Mucosa of gallbladder (tissue), 1 donor: Measurements from ENCODE around the gene ZSCAN26. TPM values are rescaled to one million over a fixed set of nuclear protein-coding genes. Genes with fewer than 3 reads are reported as not detected.

Experiments used
- DNase-seq: peaks from one replicate; pipeline ENCODE4 v3.0.0-alpha.2; 2020; ENCODE audit warnings: low spot score
- total RNA-seq: library from RNA; stranded (reverse); gene quantifications from one replicate; pipeline ENCODE4 v1.2.1, GENCODE V29; 2021
- donor health status: DM: no; HTN: no; CAD: no.

ZSCAN26 gene
- 17.2 TPM for total RNA-seq

DNA sequence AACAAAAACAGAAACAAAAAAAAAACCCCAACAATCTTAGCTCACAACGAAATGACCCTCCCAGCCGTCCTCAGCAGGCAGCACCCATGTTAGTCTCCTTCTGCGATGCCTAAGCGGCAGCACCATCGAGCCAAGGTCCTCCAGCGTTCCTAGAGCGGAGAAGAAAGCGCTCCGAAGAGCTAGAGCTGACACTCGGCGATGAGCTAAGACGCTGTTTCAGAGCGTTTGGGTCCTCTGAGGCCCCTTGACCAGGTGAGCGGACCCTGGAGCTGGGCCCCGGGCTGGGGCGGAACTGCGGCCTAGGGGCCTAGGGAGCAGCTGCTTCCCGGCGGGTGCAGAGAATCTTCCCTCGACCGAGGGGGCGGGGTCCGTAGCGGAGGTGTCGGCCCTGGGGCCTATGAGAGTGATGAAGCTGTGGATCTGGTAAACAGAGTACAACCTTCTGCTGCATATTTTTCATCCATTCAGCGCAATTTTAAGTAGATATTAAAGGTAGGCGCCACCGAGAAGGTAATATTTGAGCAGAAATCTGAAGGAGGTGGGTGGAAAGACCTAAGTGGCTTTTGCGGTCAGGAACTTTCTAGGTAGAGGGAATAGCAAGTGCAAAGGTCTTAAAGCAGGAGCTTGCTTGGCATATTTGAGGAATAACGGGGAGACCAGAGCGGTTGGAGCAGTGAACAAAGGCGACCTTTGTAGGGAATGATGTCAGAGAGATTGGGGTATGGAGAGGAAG, at the start of gene ZSCAN26:
Gene ZSCAN26 (plus strand): TSS at position 182 of the 733 bp plus-strand sequence. CDS start 4,777 bp downstream, outside the sequence.
- DNase-seq: peak; percentile 88

DNA sequence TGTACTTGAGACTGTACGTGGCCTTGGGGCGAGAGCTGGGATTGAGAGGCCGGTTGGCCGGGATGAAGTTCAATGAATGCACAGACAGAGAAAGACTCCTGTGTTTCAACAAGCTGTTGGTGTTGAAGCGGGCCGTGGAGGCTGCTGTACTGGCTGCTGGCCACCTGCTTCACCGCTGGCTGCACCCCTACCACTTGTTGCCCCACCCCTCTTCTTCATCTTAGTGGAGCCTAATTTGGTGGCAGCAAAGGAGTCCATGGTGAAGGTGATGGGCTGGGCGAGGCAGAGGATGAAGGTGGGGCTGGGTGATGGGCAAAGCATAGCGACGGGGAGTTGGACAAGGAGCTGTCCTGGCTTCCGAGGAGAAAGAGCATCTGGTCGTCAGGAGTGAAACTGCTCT, 49.1 kb upstream of the ZSCAN26 start:
- no peak for DNase-seq

DNA sequence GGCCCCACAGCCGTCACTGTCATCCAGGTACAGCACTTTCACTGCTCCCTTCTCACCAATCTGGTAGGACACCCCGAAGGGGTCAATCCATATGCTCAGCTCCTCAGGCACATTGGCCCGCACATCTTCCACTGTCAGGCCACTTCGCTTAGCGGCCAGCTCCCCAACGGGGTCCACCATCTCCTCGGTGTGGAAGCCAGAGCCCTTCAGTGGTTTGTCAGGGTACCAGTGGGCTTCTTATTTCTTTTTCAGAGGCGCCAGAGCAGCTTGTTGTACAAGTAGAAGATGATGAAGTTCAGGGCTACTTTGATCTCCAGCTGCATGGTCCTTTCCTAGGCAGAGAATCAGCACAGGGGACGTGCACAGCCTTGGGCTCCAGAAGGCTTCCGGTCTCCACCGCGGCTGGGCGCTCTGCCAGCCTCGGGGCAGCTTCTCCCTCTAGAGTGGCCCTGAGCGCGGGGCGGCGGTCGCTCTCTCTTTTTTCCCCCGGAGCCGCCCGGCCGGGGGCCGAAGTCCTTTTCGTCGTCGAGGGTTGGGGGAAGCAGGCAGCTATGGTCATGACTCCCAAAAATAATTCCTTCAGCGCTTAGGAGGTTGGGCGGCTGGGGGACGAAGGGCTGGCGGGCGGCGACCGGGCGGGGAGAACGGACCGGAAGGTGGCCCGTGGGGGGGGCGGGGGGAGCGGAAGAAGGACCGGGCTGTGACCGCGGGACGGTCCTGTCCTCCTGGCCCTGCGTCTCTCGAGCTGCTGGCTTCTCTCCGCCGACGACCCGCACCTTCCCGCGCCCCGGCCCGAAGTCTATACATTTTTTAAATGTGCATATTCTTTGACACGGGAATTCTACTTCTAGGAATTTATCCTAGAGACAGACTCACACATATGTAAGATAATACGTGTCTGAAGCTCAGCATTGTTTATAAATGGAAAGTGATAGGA, 48.4 kb upstream of the ZSCAN26 start:
- DNase-seq: peak; percentile 53

DNA sequence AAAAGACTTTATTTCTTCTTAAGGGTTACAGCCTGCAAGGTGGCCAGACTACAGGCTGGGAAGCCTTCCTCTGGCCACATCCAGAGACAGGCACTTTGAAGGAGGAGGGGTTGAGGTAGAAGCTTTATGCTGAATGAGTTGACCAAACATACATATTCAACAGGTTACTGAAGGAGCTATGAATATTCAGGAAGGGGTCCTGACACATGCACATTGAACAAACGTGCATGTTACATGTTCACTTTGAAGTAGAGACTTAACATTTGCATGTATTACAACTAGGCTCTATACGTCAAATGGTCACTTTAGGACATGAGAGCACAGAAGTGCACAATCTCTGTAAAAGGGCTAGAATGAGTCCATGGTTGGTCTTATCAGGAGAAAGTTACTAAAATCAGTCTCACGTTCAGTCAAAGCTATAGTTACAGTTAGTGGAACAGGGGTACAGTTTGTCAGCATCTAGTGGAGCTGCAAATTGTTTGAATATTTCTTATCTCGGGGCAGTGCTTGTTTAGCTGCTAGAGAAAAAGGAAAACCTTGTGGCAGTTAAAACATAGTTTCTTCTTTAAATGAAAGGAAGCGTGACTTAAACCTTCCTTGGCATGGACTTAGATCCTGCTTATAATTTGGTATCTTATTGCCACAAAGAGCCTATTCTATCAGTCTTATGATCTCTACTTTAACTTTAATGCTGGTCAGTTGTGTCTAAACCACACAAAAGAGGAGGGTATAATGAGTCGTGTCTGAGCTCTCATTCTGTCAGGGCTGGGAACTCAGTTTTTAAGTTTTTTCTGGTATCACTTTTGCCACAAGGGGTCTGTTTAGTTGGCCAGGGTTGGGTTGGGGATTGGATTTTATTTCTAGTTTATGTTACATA, 46.4 kb upstream of the ZSCAN26 start:
- no peak for DNase-seq

DNA sequence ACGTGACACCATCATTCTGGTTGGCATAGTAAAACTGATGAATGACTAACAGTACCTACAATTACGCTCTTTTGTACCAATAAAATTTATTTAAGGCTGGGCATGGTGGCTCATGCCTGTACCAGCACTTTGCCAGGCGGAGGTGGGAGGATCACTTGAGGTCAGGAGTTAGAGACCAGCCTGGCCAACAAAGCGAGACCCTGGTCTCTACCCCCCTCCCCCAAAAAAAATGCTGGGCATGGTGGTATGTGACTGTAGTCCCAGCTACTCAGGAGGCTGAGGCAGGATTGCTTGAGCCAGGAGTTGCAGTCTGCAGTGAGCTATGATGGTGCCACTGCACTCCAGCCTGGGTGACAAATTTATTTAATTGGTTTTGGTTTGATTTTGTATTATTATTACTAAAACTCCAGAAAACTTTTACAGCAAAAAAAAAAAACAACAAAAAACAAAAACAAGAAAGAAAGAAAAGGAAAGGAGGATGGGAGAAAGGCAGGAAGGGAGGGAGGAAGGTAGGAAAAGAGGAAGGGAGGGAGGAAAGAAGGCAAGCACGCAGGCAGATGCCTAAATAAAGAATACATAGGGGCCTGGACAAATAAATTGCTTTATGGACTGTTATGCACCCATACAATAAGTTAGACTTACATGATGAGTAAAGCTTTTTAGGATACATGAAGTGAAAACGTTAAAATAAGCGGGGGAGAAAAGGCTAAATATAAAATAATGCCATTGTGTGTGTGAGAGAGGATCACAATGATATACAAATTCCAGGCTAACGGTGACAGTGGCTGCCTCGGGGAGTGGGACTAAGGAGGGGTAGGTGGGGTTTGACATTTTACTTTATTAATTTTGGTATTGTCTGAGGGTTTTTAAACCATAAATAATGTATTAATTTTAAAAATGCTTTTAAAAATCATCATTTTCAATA, 42.5 kb upstream of the ZSCAN26 start:
- DNase-seq: no peak

DNA sequence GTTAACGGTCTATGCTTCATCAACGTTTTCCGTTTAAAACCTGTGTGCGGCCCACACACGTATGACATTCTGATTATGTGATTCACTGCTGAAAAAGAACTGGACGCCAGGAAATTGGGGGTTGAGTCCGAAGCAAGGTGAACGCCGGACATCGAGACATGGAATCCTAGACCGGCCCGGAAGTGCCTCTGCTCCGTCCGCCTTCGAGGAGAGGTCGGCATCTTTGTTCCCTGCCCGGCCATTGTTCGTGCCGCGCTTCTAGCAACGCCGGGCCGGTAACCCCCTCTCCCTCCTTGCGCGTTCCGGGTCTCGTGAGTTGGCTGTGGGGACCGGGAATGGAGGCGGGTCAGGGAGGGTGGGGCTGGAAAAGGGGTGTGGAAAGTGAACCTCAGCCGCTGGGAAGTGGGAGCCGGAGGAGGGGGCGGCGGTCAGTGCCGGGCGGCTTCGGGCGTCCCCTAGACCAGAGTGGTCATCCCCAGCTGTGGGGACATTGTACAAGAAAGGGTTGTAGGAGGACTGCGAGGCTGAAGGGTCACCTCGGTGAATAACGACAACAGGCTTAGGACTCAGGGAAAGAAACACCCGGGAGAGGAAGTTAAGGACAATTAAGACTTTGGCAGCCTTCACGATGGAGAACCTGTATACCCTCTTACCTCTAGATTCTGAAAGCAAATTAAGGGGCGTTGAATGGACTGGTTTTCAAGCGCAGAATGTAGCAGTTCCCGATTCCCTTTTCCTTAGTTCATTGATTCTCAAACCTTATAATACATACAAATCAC, 41.7 kb upstream of the ZSCAN26 start, which contains the start of gene ZSCAN9:
Gene ZSCAN9 (plus strand): TSS at position 220 of the 779 bp plus-strand sequence. CDS start 1,810 bp downstream, outside the sequence.
- DNase-seq: peak; percentile 84

DNA sequence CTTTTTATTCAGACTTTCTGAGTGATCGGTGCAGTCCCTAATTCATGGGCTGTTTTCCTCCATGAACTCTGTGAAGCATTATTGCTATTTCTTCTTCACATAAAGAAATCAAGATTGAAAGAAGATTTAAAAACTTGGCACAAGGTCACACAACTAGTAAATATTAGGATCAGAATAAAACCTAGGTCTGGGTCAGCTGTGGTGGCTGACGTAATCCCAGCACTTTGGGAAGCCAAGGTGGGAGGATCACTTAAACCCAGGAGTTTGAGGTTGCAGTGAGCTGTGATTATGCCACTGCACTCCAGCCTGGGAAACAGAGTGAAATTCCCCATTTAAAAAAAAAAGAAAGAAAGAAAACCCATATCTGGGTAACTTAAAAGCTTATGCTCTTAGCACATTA, 40.5 kb upstream of the ZSCAN26 start:
- no peak for DNase-seq

DNA sequence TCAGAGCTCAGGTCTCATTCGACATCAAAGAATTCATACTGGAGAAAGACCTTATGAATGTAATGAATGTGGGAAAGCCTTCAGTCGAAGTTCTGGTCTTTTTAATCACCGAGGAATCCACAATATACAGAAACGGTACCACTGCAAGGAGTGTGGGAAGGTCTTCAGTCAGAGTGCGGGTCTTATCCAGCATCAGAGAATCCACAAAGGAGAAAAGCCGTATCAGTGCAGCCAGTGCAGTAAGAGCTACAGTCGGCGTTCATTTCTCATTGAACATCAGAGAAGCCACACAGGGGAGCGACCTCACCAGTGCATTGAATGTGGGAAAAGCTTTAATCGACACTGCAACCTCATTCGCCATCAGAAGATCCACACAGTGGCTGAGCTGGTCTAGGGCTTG, 34.2 kb upstream of the ZSCAN26 start:
- DNase-seq: no peak

DNA sequence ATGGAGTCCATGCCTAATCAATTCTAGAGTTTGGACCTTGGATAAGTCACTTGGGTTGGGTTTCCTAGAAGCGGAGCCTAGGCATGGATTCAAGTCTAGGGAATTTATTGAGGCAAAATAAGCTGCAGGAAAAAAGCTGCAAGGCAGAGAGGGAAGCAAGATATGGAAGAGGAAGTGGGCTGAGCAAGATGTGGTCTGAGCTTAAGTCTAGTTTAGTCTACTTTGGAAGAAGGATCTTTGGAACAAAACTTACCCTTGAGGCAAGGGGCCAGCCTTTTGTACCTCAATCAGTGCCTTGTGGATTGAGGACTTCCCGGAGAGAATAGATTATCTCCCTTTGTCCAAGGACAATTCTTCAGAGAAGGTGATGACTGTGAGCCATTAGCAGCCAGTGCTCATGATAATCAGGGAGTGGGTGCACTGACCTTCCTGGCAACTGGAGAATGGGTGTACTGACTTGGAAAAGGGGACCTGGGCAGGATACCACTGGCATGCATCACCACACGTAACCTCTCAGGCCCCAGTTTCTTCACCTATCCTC, 31.0 kb upstream of the ZSCAN26 start:
- DNase-seq: no peak

DNA sequence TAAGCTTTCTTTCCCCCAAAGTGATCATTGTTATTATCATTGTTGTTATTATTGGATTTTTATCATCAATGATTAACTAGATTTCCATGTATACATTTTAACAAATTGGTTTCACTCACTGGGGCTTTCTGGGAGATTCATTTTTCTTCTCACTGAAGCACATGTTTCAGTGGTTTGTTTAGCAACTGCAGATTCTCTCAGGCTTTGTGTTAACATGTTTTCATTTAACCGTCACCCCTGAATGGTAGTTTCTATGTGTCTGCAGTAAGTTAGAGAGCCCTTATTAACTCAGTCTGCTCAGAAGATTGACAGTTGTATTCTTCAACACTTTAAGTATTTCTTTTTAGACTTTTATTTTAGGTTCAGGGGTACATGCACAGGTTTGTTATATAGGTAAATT, 27.3 kb upstream of the ZSCAN26 start:
- no peak for DNase-seq

DNA sequence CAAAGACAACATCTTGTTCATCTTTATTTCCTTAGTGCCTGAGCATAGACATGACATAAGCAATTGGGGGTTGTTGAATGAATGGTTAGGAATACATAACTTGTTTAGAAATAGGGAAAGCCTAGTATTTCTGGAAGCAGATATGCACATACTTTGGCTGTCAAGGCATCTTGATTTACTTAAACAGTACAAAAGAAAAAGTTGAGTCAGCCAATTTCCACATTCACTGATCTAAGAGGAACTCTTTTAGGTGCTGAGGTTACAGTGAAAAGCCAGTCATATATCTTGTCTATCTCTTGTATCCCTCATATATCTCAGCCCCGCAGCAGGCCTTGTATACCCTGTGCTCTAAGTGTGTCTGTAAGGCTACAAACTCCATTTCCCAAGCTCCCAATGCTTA, 26.5 kb upstream of the ZSCAN26 start:
- DNase-seq: no peak

DNA sequence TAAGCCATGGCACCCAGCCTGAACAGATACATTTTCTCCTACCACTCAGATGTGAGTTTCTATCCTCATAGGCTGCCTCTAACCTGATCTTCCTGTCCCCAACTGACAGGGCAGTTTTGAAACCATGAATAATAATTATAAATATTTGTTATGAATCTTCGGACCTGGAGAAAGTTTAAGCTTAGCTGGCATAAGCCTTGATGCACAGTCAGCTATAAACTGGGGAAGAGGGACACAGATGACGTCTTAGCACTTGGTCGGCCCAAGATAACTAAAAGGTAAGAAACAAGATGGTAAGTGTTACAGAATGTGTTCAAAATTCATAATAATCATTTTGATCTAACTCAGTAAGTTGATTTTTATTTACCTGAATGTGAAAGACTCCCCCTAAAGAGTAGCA, 23.0 kb upstream of the ZSCAN26 start:
- no peak for DNase-seq

DNA sequence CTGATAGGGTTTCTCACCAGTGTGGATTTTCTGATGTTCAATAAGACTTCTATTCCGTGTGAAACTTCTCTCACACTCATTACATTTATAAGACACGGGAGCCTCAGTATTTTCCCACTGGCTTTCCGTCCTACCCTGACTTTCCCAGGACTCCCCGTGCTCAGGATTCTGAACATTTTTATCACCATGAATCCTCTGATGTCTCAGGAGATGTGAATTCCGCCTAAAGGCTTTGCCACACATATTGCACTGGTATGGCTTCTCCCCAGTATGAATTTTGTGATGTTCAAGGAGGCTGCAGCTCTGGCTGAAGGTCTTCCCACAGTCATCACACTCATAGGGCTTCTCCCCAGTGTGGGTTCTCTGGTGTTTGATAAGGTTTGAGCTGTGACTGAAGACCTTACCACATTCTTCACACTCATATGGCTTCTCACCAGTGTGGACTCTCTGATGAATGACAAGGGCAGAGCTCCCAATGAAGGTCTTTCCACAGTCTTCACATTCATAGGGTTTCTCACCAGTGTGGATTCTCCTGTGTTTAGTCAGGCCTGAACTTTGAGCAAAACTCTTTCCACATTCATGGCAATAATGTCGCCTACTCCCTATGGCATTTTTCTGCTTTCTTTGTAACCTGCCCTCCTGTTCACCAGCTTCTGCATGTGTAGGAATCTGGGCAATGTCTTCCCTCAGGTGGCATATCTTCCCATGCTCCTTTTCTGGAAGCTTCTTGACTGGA, 21.6 kb upstream of the ZSCAN26 start:
- no peak for DNase-seq

DNA sequence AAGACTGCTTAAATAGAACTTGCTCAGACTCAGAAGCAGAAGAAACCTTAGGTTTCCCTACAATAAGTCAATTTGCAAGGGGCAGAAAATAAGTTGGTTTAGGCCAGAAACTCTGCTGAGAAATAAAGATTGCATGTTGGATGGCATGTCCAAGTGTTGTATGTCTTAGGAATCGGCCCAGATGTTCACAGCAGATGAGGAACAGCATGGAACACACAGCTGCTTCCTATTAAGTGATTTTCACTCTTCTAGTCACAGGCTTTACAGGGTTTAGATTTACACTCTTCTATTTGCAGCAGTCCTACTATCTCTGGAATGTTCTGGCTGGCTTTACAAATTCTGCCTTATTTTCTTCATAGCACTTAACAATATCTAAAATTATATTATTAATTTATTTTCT, 18.0 kb upstream of the ZSCAN26 start:
- DNase-seq: no peak

DNA sequence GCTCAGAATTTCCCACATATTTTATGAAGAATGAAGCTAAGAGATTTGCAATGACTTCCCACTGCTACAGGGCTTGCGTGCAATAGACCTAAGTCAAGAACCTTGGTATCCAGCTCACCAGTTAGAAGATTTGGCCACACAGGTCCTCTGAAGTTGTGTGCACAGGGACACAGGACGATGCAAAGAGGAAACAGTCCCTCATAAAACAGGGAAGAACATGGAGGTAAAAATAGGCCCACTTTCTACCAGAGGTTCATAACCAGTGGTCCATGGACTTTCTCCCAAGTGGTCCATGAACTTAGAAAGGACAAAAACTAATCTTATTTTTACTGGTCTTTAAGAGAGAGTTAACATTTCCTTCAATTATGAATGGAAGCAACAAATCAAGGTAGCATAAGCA, 16.2 kb upstream of the ZSCAN26 start:
- no peak for DNase-seq

DNA sequence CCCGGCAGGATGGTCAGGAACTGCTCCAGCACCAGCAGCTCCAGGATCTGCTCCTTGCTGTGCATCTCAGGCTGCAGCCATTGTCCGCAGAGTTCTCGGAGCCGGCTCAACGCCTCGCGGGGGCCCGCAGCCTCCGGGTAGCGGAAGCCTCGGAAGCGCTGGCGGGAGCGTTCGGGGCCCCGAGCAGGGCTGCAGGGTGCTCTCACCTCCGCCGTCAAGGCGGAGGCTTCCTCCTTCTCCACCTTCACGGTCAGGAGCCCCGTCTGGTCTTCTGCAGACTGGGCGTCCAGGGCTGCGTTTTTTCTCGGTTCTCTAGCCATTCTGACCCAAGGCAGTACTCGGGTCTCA, 15.3 kb upstream of the ZSCAN26 start:
- no peak for DNase-seq

DNA sequence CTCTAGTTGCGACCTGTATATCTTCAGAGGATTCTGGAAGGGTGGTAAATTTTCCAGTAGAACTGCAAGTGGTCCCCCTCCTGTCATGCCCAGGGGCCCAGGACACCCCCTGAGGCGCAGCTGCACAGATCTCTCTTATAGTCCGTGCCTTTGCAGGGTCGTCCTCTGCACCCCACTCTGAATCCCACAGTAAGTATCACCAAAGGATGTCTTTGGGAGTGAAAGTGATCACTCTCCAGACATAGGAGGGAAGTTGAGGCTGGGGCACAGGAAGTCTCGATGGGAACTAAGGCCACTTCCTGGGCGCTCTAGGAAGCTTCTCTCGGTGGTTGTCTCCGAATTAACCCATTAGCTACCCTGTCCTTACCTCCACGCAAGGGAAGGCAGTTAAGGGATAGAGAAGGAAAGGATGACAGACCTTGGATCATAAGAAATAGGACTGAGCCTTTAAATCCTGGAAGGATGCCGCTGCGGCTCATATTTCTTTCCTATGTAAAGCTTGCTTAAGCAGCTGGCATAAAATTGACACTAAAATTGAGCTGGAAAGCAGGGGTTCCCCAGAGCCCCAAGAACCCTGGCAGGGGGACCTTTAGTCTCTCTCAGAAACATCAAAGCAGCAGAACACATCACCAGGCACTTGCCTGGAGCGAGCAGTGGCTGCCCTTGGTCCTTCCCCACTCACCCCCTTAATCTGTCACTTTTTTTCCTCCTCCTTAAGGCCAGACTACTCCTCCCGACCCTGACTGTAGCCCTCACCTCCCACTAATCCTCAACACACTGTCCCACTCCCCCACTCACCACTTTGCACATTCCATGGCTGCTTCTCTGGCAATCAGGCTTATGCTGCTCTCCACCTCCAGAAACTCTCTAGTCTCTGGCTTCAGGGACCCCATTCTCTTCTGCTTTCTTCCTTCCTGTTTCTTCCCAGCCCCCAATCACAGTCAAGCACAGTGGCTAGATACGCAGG, 14.7 kb upstream of the ZSCAN26 start, which contains the start of gene ZKSCAN4:
Gene ZKSCAN4 (minus strand): TSS at position 261 of the 967 bp plus-strand sequence. CDS start 289 bp downstream, outside the sequence.
- DNase-seq: peak; percentile 84

DNA sequence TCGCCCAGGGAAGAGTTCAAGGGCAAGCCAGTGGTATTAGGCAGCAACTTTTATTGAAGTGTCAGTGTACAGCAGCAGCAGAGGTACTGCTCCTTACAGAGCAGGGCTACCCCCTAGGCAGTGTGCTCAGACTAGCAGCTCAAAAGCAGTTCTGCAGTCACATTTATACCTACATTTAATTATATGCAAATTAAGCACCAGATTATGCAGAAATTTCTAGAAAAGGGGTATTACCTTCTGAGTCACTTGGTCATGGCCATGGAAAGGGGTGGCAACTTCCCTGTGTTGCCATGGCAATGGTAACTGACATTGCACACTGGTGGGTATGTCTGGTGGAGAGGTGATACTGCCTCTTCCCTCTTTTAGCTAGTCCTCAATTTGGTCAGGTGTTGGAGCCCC, 12.8 kb upstream of the ZSCAN26 start:
- no peak for DNase-seq
